DOHH2 (cell line): ENCODE measurements around the gene VSTM1.

Experiments used
- H3F3A ChIP-seq: fragments of 200-600 bp; sonication (generic), shearing (Covaris generic); 2 replicates; pipeline ENCODE4 v1.6.0; 2016; ENCODE audit warnings: antibody characterized with exemption, mild to moderate bottlenecking; ENCODE audit not compliant: control insufficient read depth, insufficient read depth
- H3K27ac ChIP-seq: fragments of 200-600 bp; sonication (generic); 2 replicates; pipeline ENCODE4 v1.5.1; 2014; ENCODE audit warnings: low read depth, mild to moderate bottlenecking, low read length, moderate library complexity
- H3K27me3 ChIP-seq: fragments of 200-600 bp; sonication (generic); 2 replicates; pipeline ENCODE4 v1.6.1; 2014; ENCODE audit warnings: mild to moderate bottlenecking, low read length, mixed read lengths; ENCODE audit not compliant: control insufficient read depth
- H3K36me3 ChIP-seq: fragments of 200-600 bp; sonication (generic); 2 replicates; pipeline ENCODE4 v1.6.1; 2014; ENCODE audit warnings: mild to moderate bottlenecking, low read length, moderate library complexity, mixed read lengths; ENCODE audit not compliant: control insufficient read depth
- H3K4me1 ChIP-seq: fragments of 200-600 bp; sonication (generic); 2 replicates; pipeline ENCODE4 v1.6.1; 2014; ENCODE audit warnings: mild to moderate bottlenecking, low read length, mixed read lengths; ENCODE audit not compliant: control insufficient read depth
- H3K4me2 ChIP-seq: fragments of 200-600 bp; sonication (generic); 2 replicates; pipeline ENCODE4 v1.6.0; 2014; ENCODE audit warnings: mild to moderate bottlenecking, low read length, moderate library complexity
- H3K4me3 ChIP-seq: fragments of 200-600 bp; sonication (generic); 2 replicates; pipeline ENCODE4 v1.5.1; 2014; ENCODE audit warnings: mild to moderate bottlenecking, low read length, mixed read lengths
- H3K79me2 ChIP-seq: fragments of 200-600 bp; sonication (generic); 2 replicates; pipeline ENCODE4 v1.6.1; 2014; ENCODE audit warnings: mild to moderate bottlenecking, low read length, mixed read lengths; ENCODE audit not compliant: control insufficient read depth
- H3K9me2 ChIP-seq: fragments of 200-600 bp; sonication (generic); replicated peaks from 2 replicates; pipeline ENCODE4 v1.6.1; 2014; ENCODE audit warnings: mild to moderate bottlenecking, low read length, mixed read lengths; ENCODE audit not compliant: control insufficient read depth
- H3K9me3 ChIP-seq: fragments of 200-600 bp; sonication (generic); 2 replicates; pipeline ENCODE4 v1.6.1; 2014; ENCODE audit warnings: antibody characterized with exemption, low read length, mixed read lengths; ENCODE audit not compliant: control insufficient read depth, insufficient read depth
- H4K20me1 ChIP-seq: fragments of 200-600 bp; sonication (generic); 2 replicates; pipeline ENCODE4 v1.6.0; 2014; ENCODE audit warnings: low read depth, mild to moderate bottlenecking, antibody characterized with exemption, low read length, moderate library complexity; ENCODE audit not compliant: control insufficient read depth, insufficient read depth
- CTCF ChIP-seq: fragments of 200-600 bp; sonication (generic); IDR thresholded peaks from one replicate; pipeline ENCODE4 v1.5.1; 2014; ENCODE audit warnings: antibody characterized with exemption, mild to moderate bottlenecking, low read depth, low read length; ENCODE audit not compliant: poor library complexity, severe bottlenecking
- EZH2phosphoT487 ChIP-seq: fragments of 200-600 bp; sonication (generic); IDR thresholded peaks from 2 replicates; pipeline ENCODE4 v1.6.1; 2017; ENCODE audit warnings: borderline replicate concordance, mild to moderate bottlenecking, antibody characterized with exemption, low read length, moderate library complexity, mixed read lengths

The VSTM1 gene

DNA sequence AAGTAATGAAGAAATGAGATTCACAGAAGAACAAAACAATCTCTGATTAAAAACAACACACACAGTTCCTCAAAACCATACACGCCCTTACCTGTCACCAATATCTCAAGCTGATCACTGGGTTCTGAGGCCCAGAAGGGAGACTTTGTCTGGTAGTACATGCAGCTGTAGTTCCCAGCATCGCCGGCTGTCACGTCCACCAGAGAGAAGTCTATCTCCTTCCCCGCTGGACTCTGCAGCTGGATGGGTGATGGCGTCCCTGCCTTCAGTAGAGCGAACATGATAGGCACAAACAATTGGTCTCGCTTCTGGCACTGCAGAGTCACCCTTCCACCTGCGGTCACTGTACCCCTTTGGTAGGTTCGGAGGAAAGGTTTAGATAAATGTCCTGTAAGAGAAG lies 10.1 kb upstream of the VSTM1 start:
- no peaks in the 10 kb centered on the region for H3K4me1 ChIP-seq
- H3K27me3 ChIP-seq = no peaks in the 10 kb centered on the region
- H3K9me3 ChIP-seq = no peaks in the 10 kb centered on the region
- H3K27ac ChIP-seq = no peak overlapping the region
- no peaks in the 10 kb centered on the region for H3K36me3 ChIP-seq
- H4K20me1 ChIP-seq = no peaks in the 10 kb centered on the region
- no peaks in the 10 kb centered on the region for H3K79me2 ChIP-seq
- H3F3A ChIP-seq = no peaks in the 10 kb centered on the region
- TF ChIP-seq EZH2phosphoT487 (no peak), CTCF (no peak)
- H3K4me2 ChIP-seq = no peak overlapping the region
- H3K9me2 ChIP-seq = no peaks in the 10 kb centered on the region
- H3K4me3 ChIP-seq = no peak overlapping the region

DNA sequence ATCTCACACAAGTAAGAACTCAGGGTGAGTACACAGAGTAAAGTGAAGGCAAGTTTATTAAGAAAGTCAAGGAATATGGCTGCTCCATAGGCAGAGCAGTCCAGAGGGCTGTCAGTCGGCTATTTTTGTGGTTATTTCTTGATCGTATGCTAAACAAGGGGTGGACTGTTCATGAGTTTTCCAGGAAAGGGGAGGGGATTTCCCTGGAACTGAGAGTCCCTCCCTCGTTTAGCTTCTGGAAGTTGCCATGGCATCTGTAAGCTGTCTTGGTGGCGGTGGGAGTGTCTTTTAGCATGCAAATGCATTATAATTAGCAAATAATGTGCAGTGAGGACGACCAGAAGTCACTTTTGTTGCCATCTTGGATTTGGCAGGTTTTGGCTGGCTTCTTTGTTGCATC lies 5.8 kb upstream of the VSTM1 start:
- no peak overlapping the region for H3K4me3 ChIP-seq
- no peaks in the 10 kb centered on the region for H3F3A ChIP-seq
- H3K4me1 ChIP-seq = no peaks in the 10 kb centered on the region
- no peaks in the 10 kb centered on the region for H3K9me2 ChIP-seq
- TF ChIP-seq CTCF = no peak
- TF ChIP-seq EZH2phosphoT487 = no peak
- H3K27me3 ChIP-seq = no peaks in the 10 kb centered on the region
- no peaks in the 10 kb centered on the region for H3K79me2 ChIP-seq
- no peaks in the 10 kb centered on the region for H4K20me1 ChIP-seq
- no peaks in the 10 kb centered on the region for H3K9me3 ChIP-seq
- H3K4me2 ChIP-seq = no peak overlapping the region
- H3K27ac ChIP-seq = no peak overlapping the region
- no peaks in the 10 kb centered on the region for H3K36me3 ChIP-seq

DNA sequence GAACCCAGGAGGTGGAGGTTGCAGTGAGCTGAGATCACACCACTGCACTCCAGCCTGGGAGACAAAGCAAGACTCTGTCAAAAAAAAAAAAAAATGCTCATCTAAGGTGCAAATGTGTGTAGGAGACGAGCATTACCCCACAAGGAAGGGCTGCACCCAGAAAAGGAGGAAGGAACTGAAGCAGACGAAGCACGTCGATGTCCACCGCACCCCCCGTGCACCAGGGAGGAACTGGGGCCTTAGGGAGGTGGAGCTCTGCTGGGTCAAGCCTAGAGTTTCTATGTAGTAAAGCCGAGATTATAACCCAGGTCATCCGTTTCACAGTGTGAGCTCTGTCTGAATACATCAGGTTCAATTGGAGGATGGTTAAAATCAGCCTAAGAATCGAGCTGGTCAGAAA lies 1.1 kb downstream of the VSTM1 start:
- no peak overlapping the region for H3K4me2 ChIP-seq

More for the DNA sequence above, 1.1 kb downstream of the VSTM1 start:
- Histone ChIP-seq H3K27ac (no peak overlapping the region), H3F3A (no peaks in the 10 kb centered on the region), H3K4me3 (no peak overlapping the region), H3K27me3 (no peaks in the 10 kb centered on the region), H3K79me2 (no peaks in the 10 kb centered on the region), H3K36me3 (no peaks in the 10 kb centered on the region), H3K9me3 (no peaks in the 10 kb centered on the region), H3K9me2 (no peaks in the 10 kb centered on the region), H4K20me1 (no peaks in the 10 kb centered on the region), H3K4me1 (no peaks in the 10 kb centered on the region)
- TF ChIP-seq EZH2phosphoT487 (no peak), CTCF (no peak)
